ENCODE results near the gene SIGLEC8. TPM values are rescaled to one million over a fixed set of nuclear protein-coding genes. Genes with fewer than 3 reads are reported as not detected.

The SIGLEC8 gene
- total and polyA plus RNA-seq, 9 of the 15 experiments (the other 6 are each of a cell fraction or from before 2014, with no cell fraction given), result 0.04 to 0.65 (median 0.39) TPM

DNA sequence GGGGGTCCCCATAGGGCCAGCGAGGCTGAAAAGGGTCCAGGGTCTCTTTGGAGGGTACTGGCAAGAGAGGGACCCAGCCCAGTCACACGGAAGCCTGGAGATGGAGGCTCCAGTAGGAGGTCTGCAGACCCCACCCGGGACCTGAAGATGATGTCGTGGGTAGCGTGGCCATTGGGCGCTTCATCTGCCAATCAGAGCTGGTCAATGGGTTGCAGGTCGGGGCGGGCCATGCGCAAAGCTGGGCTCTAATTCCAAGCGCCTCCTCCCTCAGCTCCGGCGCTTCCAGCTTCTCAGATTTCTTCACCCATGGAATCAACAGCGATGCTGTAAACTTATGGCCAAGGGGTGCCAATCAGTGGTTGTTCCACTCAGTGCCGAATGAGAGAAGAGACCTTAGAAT, 32.4 kb upstream of the SIGLEC8 start:
- Histone ChIP-seq H3K27me3 (ENCODE audit: control insufficient read depth in 2 of 2, insufficient read depth in 2 of 2, low read length in 2 of 2) (no peaks in the 10 kb centered on the region), H3K36me3 (ENCODE audit: control insufficient read depth, insufficient read depth, low read length) (no peaks in the 10 kb centered on the region), H2AFZ (ENCODE audit: low read depth, low read length) (no peak overlapping the region), H3K9me1 (ENCODE audit: control insufficient read depth, insufficient read depth, low read length) (no peaks in the 10 kb centered on the region), H3K4me3 (no peak overlapping the region), H3K79me2 (ENCODE audit: control insufficient read depth, insufficient read depth, low read length) (no peaks in the 10 kb centered on the region), H3K4me2 (ENCODE audit: insufficient read depth, low read length) (no peak overlapping the region), H3K9ac (ENCODE audit: insufficient read depth in 1 of 2, low read depth in 2 of 2, low read length in 2 of 2) (no peak overlapping the region), H3K27ac (ENCODE audit: extremely low read depth, low read depth, low read length) (no peak overlapping the region), H3K4me1 (replicated peaks in 1 of 2; ENCODE audit: control insufficient read depth in 2 of 2, insufficient read depth in 2 of 2, low read length in 2 of 2) (peaks cover 5 to 6% of the 10 kb centered on the region in 2 experiments; a peak in 3 of 5 replicates), H4K20me1 (replicated peaks; ENCODE audit: control insufficient read depth, insufficient read depth, low read length) (no peaks in the 10 kb centered on the region), H3K9me3 (replicated peaks; ENCODE audit: control insufficient read depth, insufficient read depth, low read depth, low read length) (no peaks in the 10 kb centered on the region)
- 82% methylated on average over 13 of the region's 14 CpGs for WGBS (ENCODE audit: insufficient coverage, low coverage, missing lambda C conversion rate)
- in situ Hi-C loops (cut with MboI), result no loop called here
- TF ChIP-seq E2F3 (CRISPR knock-in tag; IDR thresholded peaks at IDR 0.05) (no peak), NFYB (IDR thresholded peaks at IDR 0.05; ENCODE audit: extremely low read depth, insufficient read length) (peak; percentile 37)
- TF ChIP-seq, protein P1, sequence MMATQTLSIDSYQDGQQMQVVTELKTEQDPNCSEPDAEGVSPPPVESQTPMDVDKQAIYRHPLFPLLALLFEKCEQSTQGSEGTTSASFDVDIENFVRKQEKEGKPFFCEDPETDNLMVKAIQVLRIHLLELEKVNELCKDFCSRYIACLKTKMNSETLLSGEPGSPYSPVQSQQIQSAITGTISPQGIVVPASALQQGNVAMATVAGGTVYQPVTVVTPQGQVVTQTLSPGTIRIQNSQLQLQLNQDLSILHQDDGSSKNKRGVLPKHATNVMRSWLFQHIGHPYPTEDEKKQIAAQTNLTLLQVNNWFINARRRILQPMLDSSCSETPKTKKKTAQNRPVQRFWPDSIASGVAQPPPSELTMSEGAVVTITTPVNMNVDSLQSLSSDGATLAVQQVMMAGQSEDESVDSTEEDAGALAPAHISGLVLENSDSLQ (IDR thresholded peaks at IDR 0.05), result peak; percentile 83
- intact Hi-C loops (cut with micrococcal nuclease), result no loop called here
- ChIA-PET POLR2A (no interaction called here), CTCF (ENCODE audit: low intra/inter-chr PET ratio) (no interaction called here)
- FAIRE-seq (no peak), ATAC-seq (no peak), DNase-seq (ENCODE audit: extremely low read depth in 1 of 4, low spot score in 3 of 4) (peak in 3 of 4 experiments; percentile 30 to 47 (median 39))
- BruUV-seq (replicated peaks), result no TSS peak

DNA sequence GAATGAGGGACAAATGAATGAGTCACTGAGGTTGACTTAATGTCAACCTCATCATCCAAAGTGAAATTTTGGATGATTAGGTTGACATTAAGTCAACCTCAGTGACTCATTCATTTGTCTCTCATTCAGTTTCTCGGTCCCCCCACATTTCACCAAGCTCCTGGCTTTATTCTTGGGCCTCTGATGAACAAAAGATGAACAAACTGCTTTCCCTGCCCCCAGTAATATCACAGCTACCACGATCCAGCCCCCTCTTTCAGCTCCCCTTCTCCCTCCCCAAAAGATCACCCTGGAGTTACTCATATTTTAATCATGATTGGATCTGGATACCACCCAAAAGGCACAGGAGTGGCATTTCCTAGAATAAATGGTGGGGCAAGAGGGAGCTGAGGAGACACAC, 30.9 kb upstream of the SIGLEC8 start:
- WGBS (ENCODE audit: insufficient coverage, low coverage, missing lambda C conversion rate), result 14% methylated on average over 2 of the region's 2 CpGs
- no peak overlapping the region for H3K4me2 ChIP-seq (ENCODE audit: insufficient read depth, low read length)
- ATAC-seq (no peak), FAIRE-seq (peak; percentile 11), DNase-seq (ENCODE audit: extremely low read depth in 1 of 4, low spot score in 3 of 4) (no peak)
- ChIA-PET POLR2A (no interaction called here), CTCF (ENCODE audit: low intra/inter-chr PET ratio) (no interaction called here)
- in situ Hi-C loops (cut with MboI), result no loop called here
- no peaks in the 10 kb centered on the region for H3K27me3 ChIP-seq (ENCODE audit: control insufficient read depth in 2 of 2, insufficient read depth in 2 of 2, low read length in 2 of 2)
- no peak overlapping the region for H3K4me3 ChIP-seq
- peaks cover 5 to 6% of the 10 kb centered on the region in 2 experiments; a peak in 3 of 5 replicates for H3K4me1 ChIP-seq (replicated peaks in 1 of 2; ENCODE audit: control insufficient read depth in 2 of 2, insufficient read depth in 2 of 2, low read length in 2 of 2)
- intact Hi-C loops (cut with micrococcal nuclease), result no loop called here
- no peak overlapping the region for H2AFZ ChIP-seq (ENCODE audit: low read depth, low read length)
- BruUV-seq (replicated peaks), result no TSS peak
- no peak overlapping the region for H3K9ac ChIP-seq (ENCODE audit: insufficient read depth in 1 of 2, low read depth in 2 of 2, low read length in 2 of 2)
- no peaks in the 10 kb centered on the region for H3K36me3 ChIP-seq (ENCODE audit: control insufficient read depth, insufficient read depth, low read length)
- H3K9me3 ChIP-seq (replicated peaks; ENCODE audit: control insufficient read depth, insufficient read depth, low read depth, low read length), result no peaks in the 10 kb centered on the region
- no peaks in the 10 kb centered on the region for H3K79me2 ChIP-seq (ENCODE audit: control insufficient read depth, insufficient read depth, low read length)
- H3K9me1 ChIP-seq (ENCODE audit: control insufficient read depth, insufficient read depth, low read length), result no peaks in the 10 kb centered on the region
- no peaks in the 10 kb centered on the region for H4K20me1 ChIP-seq (replicated peaks; ENCODE audit: control insufficient read depth, insufficient read depth, low read length)
- no peak overlapping the region for H3K27ac ChIP-seq (ENCODE audit: extremely low read depth, low read depth, low read length)
- TF ChIP-seq FOSL1 (tag; conservative IDR thresholded peaks at IDR 0.05) (peak; percentile 37; the same call in 1 of the 2 replicates), SIN3B (IDR thresholded peaks at IDR 0.05; ENCODE audit: low read depth) (no peak), EHMT2 (IDR thresholded peaks at IDR 0.05) (peak; percentile 39; the same call in 1 of the 2 replicates), TAF15 (IDR thresholded peaks at IDR 0.05; ENCODE audit: low read depth, low read length) (no peak), ZNF584 (CRISPR knock-in tag; IDR thresholded peaks at IDR 0.05; ENCODE audit: low read depth) (no peak), GATAD2B (IDR thresholded peaks at IDR 0.05; ENCODE audit: borderline replicate concordance) (no peak), MAFK (IDR thresholded peaks at IDR 0.05; ENCODE audit: low read length) (no peak), KLF1 (tag; IDR thresholded peaks at IDR 0.05) (no peak), ZNF76 (CRISPR knock-in tag; IDR thresholded peaks at IDR 0.05; ENCODE audit: borderline replicate concordance) (no peak), IRF2 (CRISPR knock-in tag; IDR thresholded peaks at IDR 0.05) (no peak), KLF6 (CRISPR knock-in tag; IDR thresholded peaks at IDR 0.05; ENCODE audit: borderline replicate concordance) (no peak), TBP (optimal IDR thresholded peaks at IDR 0.05; ENCODE audit: low read depth, low read length) (no peak), MEIS2 (IDR thresholded peaks at IDR 0.05; ENCODE audit: partially characterized antibody) (peak; percentile 17)
- TF ChIP-seq, protein P2, sequence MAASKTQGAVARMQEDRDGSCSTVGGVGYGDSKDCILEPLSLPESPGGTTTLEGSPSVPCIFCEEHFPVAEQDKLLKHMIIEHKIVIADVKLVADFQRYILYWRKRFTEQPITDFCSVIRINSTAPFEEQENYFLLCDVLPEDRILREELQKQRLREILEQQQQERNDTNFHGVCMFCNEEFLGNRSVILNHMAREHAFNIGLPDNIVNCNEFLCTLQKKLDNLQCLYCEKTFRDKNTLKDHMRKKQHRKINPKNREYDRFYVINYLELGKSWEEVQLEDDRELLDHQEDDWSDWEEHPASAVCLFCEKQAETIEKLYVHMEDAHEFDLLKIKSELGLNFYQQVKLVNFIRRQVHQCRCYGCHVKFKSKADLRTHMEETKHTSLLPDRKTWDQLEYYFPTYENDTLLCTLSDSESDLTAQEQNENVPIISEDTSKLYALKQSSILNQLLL (CRISPR knock-in tag; IDR thresholded peaks at IDR 0.05; ENCODE audit: borderline replicate concordance), result no peak

Measured in K562 (cell line).